ENCODE data around the gene ETV4.
A peak's percentile ranks its signal among the peaks of the same experiment; 100 is the strongest.

The ETV4 gene

GRCh38 chr17:43583332-43583731 is 37.2 kb upstream of the ETV4 start:
- peaks cover 7 to 22% (median 17%) of the 10 kb centered on the region in 10 experiments for H3K4me1 ChIP-seq
- no peak overlapping the region for H3K4me2 ChIP-seq
- H3K27ac ChIP-seq = no peak overlapping the region
- H4K20me1 ChIP-seq = no peaks in the 10 kb centered on the region
- H3K36me3 ChIP-seq = peaks cover 0 to 4% (median 0%) of the 10 kb centered on the region in 11 experiments; a peak in 1 of 22 replicates
- H3K4me3 ChIP-seq = no peak overlapping the region
- H3K27me3 ChIP-seq = no peaks in the 10 kb centered on the region
- no peak overlapping the region for H3K9ac ChIP-seq
- TF ChIP-seq Cebpa-rat (IDR thresholded peaks at IDR 0.05) = no peak
- H3K9me3 ChIP-seq (replicated peaks in 1 of 11) = peaks cover 19 to 32% (median 26%) of the 10 kb centered on the region in 11 experiments

GRCh38 chr17:43581613-43582012 is 35.5 kb upstream of the ETV4 start:
- H3K4me3 ChIP-seq = no peak overlapping the region
- H3K9ac ChIP-seq = no peak overlapping the region
- H3K27ac ChIP-seq = no peak overlapping the region
- peaks cover 16 to 33% (median 28%) of the 10 kb centered on the region in 10 experiments for H3K4me1 ChIP-seq
- H3K36me3 ChIP-seq = no peaks in the 10 kb centered on the region
- H3K4me2 ChIP-seq = no peak overlapping the region
- H4K20me1 ChIP-seq = no peaks in the 10 kb centered on the region
- H3K9me3 ChIP-seq (replicated peaks in 1 of 11) = peaks cover 2 to 15% (median 9%) of the 10 kb centered on the region in 11 experiments
- no peaks in the 10 kb centered on the region for H3K27me3 ChIP-seq
- no peak for TF ChIP-seq Cebpa-rat (IDR thresholded peaks at IDR 0.05)

GRCh38 chr17:43581130-43581529 is 35.0 kb upstream of the ETV4 start:
- Histone ChIP-seq H3K9ac (no peak overlapping the region), H3K4me3 (no peak overlapping the region), H3K36me3 (no peaks in the 10 kb centered on the region), H3K9me3 (replicated peaks in 1 of 11) (peaks cover 0 to 10% (median 4%) of the 10 kb centered on the region in 11 experiments; a peak in 14 of 22 replicates), H3K4me1 (peaks cover 16 to 38% (median 31%) of the 10 kb centered on the region in 10 experiments), H3K27ac (no peak overlapping the region), H3K4me2 (no peak overlapping the region), H3K27me3 (no peaks in the 10 kb centered on the region), H4K20me1 (no peaks in the 10 kb centered on the region)
- TF ChIP-seq Cebpa-rat (IDR thresholded peaks at IDR 0.05) = no peak

GRCh38 chr17:43579566-43580140 is 33.5 kb upstream of the ETV4 start:
- Histone ChIP-seq H3K9me3 (replicated peaks in 1 of 11) (no peaks in the 10 kb centered on the region), H3K27ac (peak overlapping the region in 3 of 11 experiments; percentile 66 to 71 (median 68); a peak in 6 of 22 replicates)

GRCh38 chr17:43578699-43579565 is 32.8 kb upstream of the ETV4 start:
- Histone ChIP-seq H3K4me1 (peaks cover 18 to 58% (median 49%) of the 10 kb centered on the region in 10 experiments), H3K9ac (peak overlapping the region in 10 of 11 experiments; percentile 5 to 69 (median 46); a peak in 15 of 22 replicates)
- no peak for TF ChIP-seq Cebpa-rat (IDR thresholded peaks at IDR 0.05)

More at GRCh38 chr17:43579566-43580140, 33.5 kb upstream of the ETV4 start:
- Histone ChIP-seq H3K36me3 (no peaks in the 10 kb centered on the region), H3K27me3 (no peaks in the 10 kb centered on the region), H4K20me1 (no peaks in the 10 kb centered on the region), H3K4me1 (peaks cover 18 to 52% (median 45%) of the 10 kb centered on the region in 10 experiments), H3K9ac (peak overlapping the region in 2 of 11 experiments; percentile 62 to 64; a peak in 2 of 22 replicates), H3K4me3 (no peak overlapping the region), H3K4me2 (peak overlapping the region in 9 of 11 experiments; percentile 68 to 95 (median 90); a peak in 17 of 22 replicates)
- no peak for TF ChIP-seq Cebpa-rat (IDR thresholded peaks at IDR 0.05)

GRCh38 chr17:43578404-43578698 is 32.2 kb upstream of the ETV4 start:
- H3K4me1 ChIP-seq = peaks cover 18 to 58% (median 49%) of the 10 kb centered on the region in 10 experiments
- peak overlapping the region; percentile 66 to 95 (median 89) for H3K4me2 ChIP-seq
- peak overlapping the region in 9 of 11 experiments; percentile 39 to 69 (median 47); a peak in 16 of 22 replicates for H3K9ac ChIP-seq

More at GRCh38 chr17:43578699-43579565, 32.8 kb upstream of the ETV4 start:
- 0 out of 20 replicates have a peak overlapping the region, but pooled peaks of 1 of the 10 experiments have one; percentile 5 for H3K4me3 ChIP-seq
- H3K9me3 ChIP-seq (replicated peaks in 1 of 11) = no peaks in the 10 kb centered on the region
- H3K27me3 ChIP-seq = no peaks in the 10 kb centered on the region
- H3K27ac ChIP-seq = peak overlapping the region in 8 of 11 experiments; percentile 29 to 71 (median 43); a peak in 13 of 22 replicates
- H3K4me2 ChIP-seq = peak overlapping the region; percentile 66 to 95 (median 89)
- no peaks in the 10 kb centered on the region for H4K20me1 ChIP-seq
- no peaks in the 10 kb centered on the region for H3K36me3 ChIP-seq

GRCh38 chr17:43577664-43578403 is 31.7 kb upstream of the ETV4 start:
- peak overlapping the region in 10 of 11 experiments; percentile 37 to 69 (median 46); a peak in 16 of 22 replicates for H3K9ac ChIP-seq
- peak overlapping the region in 7 of 11 experiments; percentile 35 to 71 (median 42); a peak in 11 of 22 replicates for H3K27ac ChIP-seq
- peaks cover 18 to 58% (median 49%) of the 10 kb centered on the region in 10 experiments for H3K4me1 ChIP-seq

More at GRCh38 chr17:43578404-43578698, 32.2 kb upstream of the ETV4 start:
- 0 out of 20 replicates have a peak overlapping the region, but pooled peaks of 1 of the 10 experiments have one; percentile 5 for H3K4me3 ChIP-seq
- H3K36me3 ChIP-seq = no peaks in the 10 kb centered on the region
- no peaks in the 10 kb centered on the region for H3K9me3 ChIP-seq (replicated peaks in 1 of 11)
- peak overlapping the region in 7 of 11 experiments; percentile 35 to 71 (median 42); a peak in 12 of 22 replicates for H3K27ac ChIP-seq
- TF ChIP-seq Cebpa-rat (IDR thresholded peaks at IDR 0.05) = no peak
- no peaks in the 10 kb centered on the region for H3K27me3 ChIP-seq
- no peaks in the 10 kb centered on the region for H4K20me1 ChIP-seq

GRCh38 chr17:43576563-43577229 is 30.6 kb upstream of the ETV4 start:
- Histone ChIP-seq H3K36me3 (no peaks in the 10 kb centered on the region), H3K4me2 (peak overlapping the region in 8 of 11 experiments; percentile 21 to 95 (median 86); a peak in 6 of 22 replicates), H4K20me1 (no peaks in the 10 kb centered on the region), H3K27me3 (no peaks in the 10 kb centered on the region), H3K9me3 (replicated peaks in 1 of 11) (no peaks in the 10 kb centered on the region), H3K4me3 (no peak overlapping the region), H3K27ac (no peak overlapping the region), H3K4me1 (peaks cover 18 to 58% (median 49%) of the 10 kb centered on the region in 10 experiments), H3K9ac (no peak overlapping the region)
- no peak for TF ChIP-seq Cebpa-rat (IDR thresholded peaks at IDR 0.05)

More at GRCh38 chr17:43577664-43578403, 31.7 kb upstream of the ETV4 start:
- H3K9me3 ChIP-seq (replicated peaks in 1 of 11) = no peaks in the 10 kb centered on the region
- peak overlapping the region; percentile 66 to 95 (median 89) for H3K4me2 ChIP-seq
- no peaks in the 10 kb centered on the region for H3K36me3 ChIP-seq
- H3K27me3 ChIP-seq = no peaks in the 10 kb centered on the region
- H3K4me3 ChIP-seq = 0 out of 20 replicates have a peak overlapping the region, but pooled peaks of 1 of the 10 experiments have one; percentile 5
- no peaks in the 10 kb centered on the region for H4K20me1 ChIP-seq
- TF ChIP-seq Cebpa-rat (IDR thresholded peaks at IDR 0.05) = no peak
